NCI-H1436 treated with DMSO at 0.1 percent for 48 hours (cell line): Measurements from ENCODE around the gene RACK1.

Experiments
- DNase-seq: peaks from one replicate; lab custom pipeline; 2025; lab: John Stamatoyannopoulos, UW

RACK1 gene

GRCh38 chr5:181259974-181260719 lies 16.4 kb upstream of the RACK1 start:
- DNase-seq, result no peak

GRCh38 chr5:181259283-181259682 lies 15.6 kb upstream of the RACK1 start:
- no peak for DNase-seq

GRCh38 chr5:181258576-181258975 lies 14.9 kb upstream of the RACK1 start:
- no peak for DNase-seq

- DNase-seq, result no peak
Measured at GRCh38 chr5:181255836-181256578, 12.3 kb upstream of the RACK1 start.

GRCh38 chr5:181255276-181255675 lies 11.6 kb upstream of the RACK1 start:
- DNase-seq, result no peak

GRCh38 chr5:181248277-181248676 lies 4.6 kb upstream of the RACK1 start:
- no peak for DNase-seq

GRCh38 chr5:181246276-181247049 lies 2.8 kb upstream of the RACK1 start:
- DNase-seq, result no peak

- DNase-seq, result no peak
Measured at GRCh38 chr5:181245427-181246275, 1.9 kb upstream of the RACK1 start.

- DNase-seq, result no peak
Measured at GRCh38 chr5:181243018-181243563, 615 bp downstream of the RACK1 start.

- DNase-seq, result no peak
Measured at GRCh38 chr5:181242031-181242451, 1.7 kb downstream of the RACK1 start.

- DNase-seq, result no peak
Measured at GRCh38 chr5:181241393-181241975, 2.2 kb downstream of the RACK1 start.

GRCh38 chr5:181239062-181239663 lies 4.5 kb downstream of the RACK1 start:
- no peak for DNase-seq

GRCh38 chr5:181237729-181238385 lies 5.8 kb downstream of the RACK1 start:
- DNase-seq, result no peak

- no peak for DNase-seq
Measured at GRCh38 chr5:181236954-181237641, 6.6 kb downstream of the RACK1 start.

GRCh38 chr5:181236471-181236870 lies 7.2 kb downstream of the RACK1 start:
- DNase-seq, result no peak

- no peak for DNase-seq
Measured at GRCh38 chr5:181235689-181236366, 7.9 kb downstream of the RACK1 start.

GRCh38 chr5:181235323-181235688 lies 8.4 kb downstream of the RACK1 start:
- DNase-seq, result no peak

- no peak for DNase-seq
Measured at GRCh38 chr5:181234455-181235306, 9.0 kb downstream of the RACK1 start.
